ENCODE data around the gene ARHGAP45. TPM values are rescaled to one million over a fixed set of nuclear protein-coding genes. Genes with fewer than 3 reads are reported as not detected.

The ARHGAP45 gene
- total RNA-seq, 6 experiments from 2014 or later, result 4.2 to 10.0 (median 7.3) TPM

- Histone ChIP-seq H3K36me3 (no peaks in the 10 kb centered on the region), H3K4me1 (peaks cover 0 to 15% (median 3%) of the 10 kb centered on the region in 4 donors), H3K27me3 (peaks cover 0 to 19% of the 10 kb centered on the region in 2 donors), H3K4me3 (no peak overlapping the region), H3K9me3 (no peaks in the 10 kb centered on the region), H3K27ac (no peak overlapping the region)
- intact Hi-C loops (cut with DNase I), result no loop called here
- ATAC-seq (no peak), DNase-seq (peak in 2 of 3 donors; percentile 27 to 58)
- WGBS (ENCODE audit: insufficient coverage, low coverage, low lambda C conversion rate, missing lambda C conversion rate), result no CpG with 5 or more reads among the region's 28 CpGs
- TF ChIP-seq POLR2A (IDR thresholded peaks at IDR 0.05) (no peak), CTCF (IDR thresholded peaks at IDR 0.05) (no peak)
Measured at GRCh38 chr19:1073956-1074517, 7.1 kb downstream of the ARHGAP45 start.

- TF ChIP-seq POLR2A (IDR thresholded peaks at IDR 0.05) (no peak), CTCF (IDR thresholded peaks at IDR 0.05) (no peak)
- ATAC-seq, result peak; percentile 21 to 59 (median 30)
- H3K27me3 ChIP-seq, result peaks cover 0 to 15% of the 10 kb centered on the region in 2 donors
- WGBS (ENCODE audit: insufficient coverage, low coverage, low lambda C conversion rate, missing lambda C conversion rate), result 53% methylated on average over 12 of the region's 54 CpGs
- H3K36me3 ChIP-seq, result no peaks in the 10 kb centered on the region
- no peaks in the 10 kb centered on the region for H3K9me3 ChIP-seq
- H3K27ac ChIP-seq, result peak overlapping the region in 1 of 3 donors; percentile 51
- intact Hi-C loops (cut with DNase I), result no loop called here
- H3K4me1 ChIP-seq, result peaks cover 0 to 15% (median 3%) of the 10 kb centered on the region in 4 donors
- no peak overlapping the region for H3K4me3 ChIP-seq
- DNase-seq, result peak; percentile 83 to 90 (median 90)
Measured at GRCh38 chr19:1074544-1075283, 7.7 kb downstream of the ARHGAP45 start.

GRCh38 chr19:1076046-1076386 lies 9.0 kb downstream of the ARHGAP45 start:
- ATAC-seq (no peak), DNase-seq (no peak)
- no peaks in the 10 kb centered on the region for H3K9me3 ChIP-seq
- peak overlapping the region in 1 of 3 donors; percentile 51 for H3K27ac ChIP-seq
- H3K27me3 ChIP-seq, result peaks cover 0 to 2% of the 10 kb centered on the region in 2 donors
- TF ChIP-seq POLR2A (IDR thresholded peaks at IDR 0.05), result no peak
- TF ChIP-seq CTCF (IDR thresholded peaks at IDR 0.05), result no peak
- H3K36me3 ChIP-seq, result no peaks in the 10 kb centered on the region
- intact Hi-C loops (cut with DNase I), result no loop called here
- H3K4me1 ChIP-seq, result peaks cover 0 to 15% (median 3%) of the 10 kb centered on the region in 4 donors
- WGBS (ENCODE audit: insufficient coverage, low coverage, low lambda C conversion rate, missing lambda C conversion rate), result 50% methylated on average over 1 of the region's 4 CpGs
- no peak overlapping the region for H3K4me3 ChIP-seq

GRCh38 chr19:1076951-1077350 lies 10.0 kb downstream of the ARHGAP45 start:
- TF ChIP-seq POLR2A (IDR thresholded peaks at IDR 0.05), result no peak
- Histone ChIP-seq H3K4me3 (peak overlapping the region in 1 of 3 donors; percentile 11), H3K27me3 (no peaks in the 10 kb centered on the region), H3K9me3 (no peaks in the 10 kb centered on the region), H3K36me3 (no peaks in the 10 kb centered on the region), H3K27ac (no peak overlapping the region), H3K4me1 (peaks cover 0 to 21% (median 6%) of the 10 kb centered on the region in 4 donors)
- peak in 2 of 3 donors; percentile 81 for DNase-seq
- peak; percentile 40 to 64 (median 58) for ATAC-seq
- WGBS (ENCODE audit: insufficient coverage, low coverage, low lambda C conversion rate, missing lambda C conversion rate), result 30% methylated on average over 13 of the region's 16 CpGs
- intact Hi-C loops (cut with DNase I), result no loop called here

- Histone ChIP-seq H3K27ac (no peak overlapping the region), H3K9me3 (no peaks in the 10 kb centered on the region), H3K36me3 (no peaks in the 10 kb centered on the region), H3K4me1 (peaks cover 0 to 26% (median 6%) of the 10 kb centered on the region in 4 donors), H3K4me3 (no peak overlapping the region), H3K27me3 (no peaks in the 10 kb centered on the region)
- intact Hi-C loops (cut with DNase I), result no loop called here
- no peak for TF ChIP-seq CTCF (IDR thresholded peaks at IDR 0.05)
- TF ChIP-seq POLR2A (IDR thresholded peaks at IDR 0.05), result no peak
- DNase-seq, result peak in 2 of 3 donors; percentile 27 to 53
- WGBS (ENCODE audit: insufficient coverage, low coverage, low lambda C conversion rate, missing lambda C conversion rate), result 51% methylated on average over 5 of the region's 45 CpGs
- no peak for ATAC-seq
Measured at GRCh38 chr19:1079566-1080111, 12.7 kb downstream of the ARHGAP45 start.

Measured in right lobe of liver (tissue), 6 donors.